Measurements from ENCODE around the gene SERTM2.

GRCh38 chrX:111568817-111569216, 57.4 kb downstream of the SERTM2 start:
- TF ChIP-seq CTCF (IDR thresholded peaks at IDR 0.05) (no peak), POLR2A (IDR thresholded peaks at IDR 0.05) (no peak)

Data from Peyer's patch (tissue), 4 donors.